Common myeloid progenitor, CD34-positive (primary cell): ENCODE measurements around the gene EIF4EBP2. TPM values are rescaled to one million over a fixed set of nuclear protein-coding genes. Genes with fewer than 3 reads are reported as not detected.

ENCODE experiments used
- CTCF ChIA-PET: fragments of 350-600 bp; sonication (Branson Sonifier 250); formaldehyde crosslinking; loops from one replicate; lab custom pipeline; 2021; ENCODE audit warnings: antibody characterized with exemption; lab: Charles Lee
- POLR2A ChIA-PET: fragments of 350-600 bp; sonication (Branson Sonifier 250); formaldehyde crosslinking; loops from one replicate; lab custom pipeline; 2021; ENCODE audit warnings: antibody characterized with exemption; lab: Charles Lee
- DNase-seq, 3 donors: peaks; one replicate each; pipeline versions ENCODE4 v3.0.0 to v3.0.0-alpha.2; 2013
- H3K27ac ChIP-seq, 2 experiments: 1 replicate in 1 of 2; 2 replicates in 1 of 2; pipeline ENCODE4 v1.7.0; 2013; ENCODE audit warnings: inconsistent platforms in 2 of 2, low read length in 2 of 2, mild to moderate bottlenecking in 2 of 2, low read depth in 1 of 2, moderate library complexity in 1 of 2; ENCODE audit not compliant: severe bottlenecking in 2 of 2, insufficient read depth in 1 of 2, poor library complexity in 1 of 2
- H3K27me3 ChIP-seq, 5 experiments: replicated peaks in 2 of 5; 1 replicate in 3 of 5; 2 replicates in 2 of 5; pipeline versions ENCODE4 v1.6.1 to v1.7.0; 2013; ENCODE audit warnings: low read length in 4 of 5, mild to moderate bottlenecking in 2 of 5, moderate library complexity in 2 of 5, inconsistent platforms in 1 of 5; ENCODE audit not compliant: insufficient read depth in 5 of 5, control insufficient read depth in 4 of 5
- H3K36me3 ChIP-seq, 4 experiments: 1 replicate in 2 of 4; 2 replicates in 2 of 4; pipeline versions ENCODE4 v1.6.1 to v1.7.0; 2013; ENCODE audit warnings: low read length in 3 of 4, control low read depth in 1 of 4, mild to moderate bottlenecking in 1 of 4; ENCODE audit not compliant: control insufficient read depth in 4 of 4, insufficient read depth in 4 of 4
- H3K4me1 ChIP-seq, 4 experiments: 1 replicate in 3 of 4; 2 replicates in 1 of 4; pipeline versions ENCODE4 v1.6.1 to v1.7.1; 2013; ENCODE audit warnings: low read length in 3 of 4, mild to moderate bottlenecking in 3 of 4, control low read depth in 1 of 4, inconsistent platforms in 1 of 4, moderate library complexity in 1 of 4; ENCODE audit not compliant: control insufficient read depth in 4 of 4, insufficient read depth in 4 of 4; ENCODE audit errors: control extremely low read depth in 1 of 4
- H3K4me3 ChIP-seq, 7 experiments: 1 replicate in 4 of 7; 2 replicates in 3 of 7; pipeline versions ENCODE4 v1.5.1 to v1.7.0; 2013; ENCODE audit warnings: mild to moderate bottlenecking in 7 of 7, low read length in 6 of 7, moderate library complexity in 6 of 7, inconsistent platforms in 2 of 7, low read depth in 2 of 7, control low read depth in 1 of 7; ENCODE audit not compliant: insufficient read depth in 4 of 7, control insufficient read depth in 1 of 7; ENCODE audit errors: extremely low read depth in 1 of 7
- H3K9me3 ChIP-seq, 5 experiments: 1 replicate in 4 of 5; 2 replicates in 1 of 5; pipeline versions ENCODE4 v1.6.1 to v1.7.1; 2013; ENCODE audit warnings: low read length in 4 of 5, mild to moderate bottlenecking in 2 of 5, inconsistent platforms in 1 of 5, low read depth in 1 of 5, moderate library complexity in 1 of 5; ENCODE audit not compliant: control insufficient read depth in 4 of 5, insufficient read depth in 2 of 5; ENCODE audit errors: control extremely low read depth in 1 of 5
- WGBS: methylation state at CpG from one replicate; pipeline ENCODE4 v1.1.5; 2013; ENCODE audit not compliant: insufficient coverage; 5-methylcytosine and 5-hydroxymethylcytosine counted together
- polyA plus RNA-seq: library from polyadenylated mRNA; unstranded; fragments of 120-200 nt; gene quantifications from one replicate; pipeline ENCODE4 v1.2.1, GENCODE V29; 2013

EIF4EBP2 gene
- polyA plus RNA-seq, result 33.8 TPM

DNA sequence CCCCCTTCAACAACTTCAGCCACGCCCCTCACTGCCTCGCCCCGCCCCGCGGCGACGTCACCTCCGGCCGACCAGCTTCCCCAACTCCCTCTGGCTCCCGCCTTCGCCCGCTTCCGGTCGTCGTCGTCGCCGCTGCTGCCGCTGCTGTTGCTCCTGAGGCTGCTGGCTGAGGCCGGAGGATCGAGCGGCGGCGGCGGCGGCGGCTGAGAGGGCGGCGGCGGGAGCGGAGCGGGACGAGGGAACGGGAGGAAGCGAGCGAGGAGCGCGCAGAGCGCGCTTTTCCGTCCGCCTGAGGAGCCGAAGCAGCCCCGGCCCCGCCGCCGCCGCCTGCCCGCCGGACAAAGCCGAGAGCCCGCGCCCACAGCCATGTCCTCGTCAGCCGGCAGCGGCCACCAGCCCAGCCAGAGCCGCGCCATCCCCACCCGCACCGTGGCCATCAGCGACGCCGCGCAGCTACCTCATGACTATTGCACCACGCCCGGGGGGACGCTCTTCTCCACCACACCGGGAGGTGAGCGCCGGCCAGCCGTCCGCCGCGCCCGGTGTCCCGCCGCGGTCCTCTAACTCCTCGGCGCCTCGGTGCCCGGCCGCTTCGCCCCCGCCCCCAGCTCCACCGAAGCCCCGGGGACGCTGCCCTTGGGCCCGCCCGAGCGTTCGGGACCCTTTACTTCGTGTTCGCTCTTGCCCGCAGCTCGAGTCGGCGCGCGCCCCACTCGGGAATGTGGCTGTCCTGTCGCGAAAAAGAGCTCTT is at the start of gene EIF4EBP2:
Gene EIF4EBP2, plus strand, starts transcription at position 110 of the 751 bp plus-strand sequence. Its CDS starts 257 bp downstream, at position 367.
- DNase-seq, result peak; percentile 94 to 95 (median 94)

GRCh38 chr10:70354556-70354955 is 49.4 kb upstream of the EIF4EBP2 start:
- no peak overlapping the region for H3K27ac ChIP-seq
- H3K27me3 ChIP-seq, result peaks cover 0 to 8% (median 0%) of the 10 kb centered on the region in 5 experiments
- H3K4me3 ChIP-seq, result no peak overlapping the region
- H3K36me3 ChIP-seq, result no peaks in the 10 kb centered on the region
- peaks cover 0 to 19% (median 8%) of the 10 kb centered on the region in 4 experiments for H3K4me1 ChIP-seq
- H3K9me3 ChIP-seq, result no peaks in the 10 kb centered on the region
- ChIA-PET CTCF (interaction anchor here (1.5 to 11.1 kb wide), 7 partner anchors 8 to 133 kb away, joined by 3 to 72 read pairs (median 5); no protein-coding TSS in a partner anchor), POLR2A (no interaction called here)
- DNase-seq, result no peak
- WGBS, result 92% methylated on average over 5 of the region's 5 CpGs

More for the DNA sequence above, at the start of gene EIF4EBP2:
- WGBS, result 0% methylated on average over 84 of the region's 103 CpGs
- ChIA-PET POLR2A (interaction anchor here (0.6 to 1.2 kb wide), 4 partner anchors 19 to 432 kb away, joined by 3 to 5 read pairs (median 4); no protein-coding TSS in a partner anchor), CTCF (interaction anchor here (0.9 to 2.5 kb wide), 11 partner anchors 9 to 57 kb away, joined by 3 to 9 read pairs (median 4); no protein-coding TSS in a partner anchor)
- Histone ChIP-seq H3K4me1 (peaks cover 20 to 27% (median 23%) of the 10 kb centered on the region in 4 experiments), H3K9me3 (no peaks in the 10 kb centered on the region), H3K27me3 (no peaks in the 10 kb centered on the region), H3K27ac (peak within 1 kb of the TSS; percentile 19 to 72), H3K4me3 (peak within 1 kb of the TSS; percentile 75 to 92 (median 86)), H3K36me3 (peaks cover 0 to 3% (median 1%) of the 10 kb centered on the region in 4 experiments)

GRCh38 chr10:70355051-70356021 is 48.6 kb upstream of the EIF4EBP2 start:
- Histone ChIP-seq H3K4me3 (peak overlapping the region in 3 of 7 experiments; percentile 22 to 71 (median 42)), H3K27me3 (peaks cover 0 to 5% (median 0%) of the 10 kb centered on the region in 5 experiments), H3K27ac (no peak overlapping the region), H3K9me3 (no peaks in the 10 kb centered on the region), H3K4me1 (peaks cover 0 to 19% (median 8%) of the 10 kb centered on the region in 4 experiments), H3K36me3 (no peaks in the 10 kb centered on the region)
- ChIA-PET CTCF (interaction anchor here (1.0 to 11.1 kb wide), 10 partner anchors 8 to 134 kb away, joined by 3 to 72 read pairs (median 5); no protein-coding TSS in a partner anchor), POLR2A (interaction anchor here (0.5 kb wide), 1 partner anchor 110 kb away, joined by 3 read pairs; no protein-coding TSS in a partner anchor)
- DNase-seq, result peak; percentile 34 to 68 (median 66)
- 78% methylated on average over 12 of the region's 21 CpGs for WGBS

DNA sequence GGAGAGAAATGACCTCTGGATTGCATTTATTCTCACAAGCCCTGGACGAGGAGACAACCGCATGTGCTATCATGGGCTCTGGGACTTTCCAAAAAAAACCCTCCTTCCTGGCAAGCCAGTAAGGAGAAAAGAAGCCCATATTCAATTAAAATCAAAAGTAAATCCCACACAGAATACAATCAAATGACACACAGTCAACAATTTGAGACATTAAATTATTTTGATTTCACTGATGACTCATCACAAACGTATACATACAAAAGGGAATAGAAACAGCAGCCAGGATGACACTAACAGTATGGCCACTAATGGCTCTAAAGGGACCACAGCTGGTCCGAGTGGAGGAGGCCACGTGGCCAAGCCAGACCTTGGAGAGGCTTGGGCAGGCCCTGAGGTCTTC is 46.4 kb upstream of the EIF4EBP2 start:
- WGBS, result 70% methylated on average over 5 of the region's 5 CpGs
- POLR2A ChIA-PET, result no interaction called here
- no peak overlapping the region for H3K27ac ChIP-seq

GRCh38 chr10:70358446-70358845 is 45.5 kb upstream of the EIF4EBP2 start:
- DNase-seq, result no peak
- no peaks in the 10 kb centered on the region for H3K36me3 ChIP-seq
- WGBS, result 74% methylated on average over 5 of the region's 5 CpGs
- peaks cover 0 to 5% (median 0%) of the 10 kb centered on the region in 5 experiments for H3K27me3 ChIP-seq
- ChIA-PET POLR2A (no interaction called here), CTCF (interaction anchor here (1.2 to 11.5 kb wide), 2 partner anchors 93 to 136 kb away, joined by 4 to 244 read pairs; no protein-coding TSS in a partner anchor)
- H3K9me3 ChIP-seq, result no peaks in the 10 kb centered on the region
- H3K4me1 ChIP-seq, result peaks cover 0 to 12% (median 8%) of the 10 kb centered on the region in 4 experiments
- no peak overlapping the region for H3K4me3 ChIP-seq
- no peak overlapping the region for H3K27ac ChIP-seq

More for the DNA sequence above, 46.4 kb upstream of the EIF4EBP2 start:
- Histone ChIP-seq H3K27me3 (peaks cover 0 to 7% (median 0%) of the 10 kb centered on the region in 5 experiments), H3K36me3 (no peaks in the 10 kb centered on the region), H3K4me1 (peaks cover 0 to 15% (median 8%) of the 10 kb centered on the region in 4 experiments), H3K4me3 (no peak overlapping the region), H3K9me3 (no peaks in the 10 kb centered on the region)
- DNase-seq, result peak in 2 of 3 donors; percentile 15 to 20
- CTCF ChIA-PET, result no interaction called here

DNA sequence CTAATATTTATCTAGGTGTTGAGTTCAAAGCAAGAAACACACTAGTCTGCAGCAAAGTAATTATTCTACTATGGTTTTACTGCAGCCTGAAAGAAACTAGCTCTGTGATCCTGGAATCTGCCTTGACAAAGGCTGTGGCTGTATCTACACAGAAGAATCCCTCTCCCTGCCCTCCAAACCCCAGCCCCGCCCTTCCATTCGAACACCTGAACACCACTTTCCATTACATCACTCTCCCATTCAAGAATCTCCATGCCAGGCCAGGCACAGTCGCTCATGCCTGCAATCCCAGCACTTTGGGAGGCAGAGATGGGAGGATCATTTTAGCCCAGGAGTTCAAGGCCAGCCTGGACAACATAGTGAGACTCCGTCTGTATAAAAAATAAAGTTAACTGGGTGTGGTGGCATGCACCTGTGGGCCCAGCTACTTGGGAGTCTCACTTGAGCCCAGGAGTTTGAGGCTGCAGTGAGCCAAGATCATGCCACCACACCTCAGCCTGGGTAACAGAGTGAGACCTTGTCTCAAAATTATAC is 44.9 kb upstream of the EIF4EBP2 start:
- peaks cover 0 to 16% (median 10%) of the 10 kb centered on the region in 4 experiments for H3K4me1 ChIP-seq
- ChIA-PET POLR2A (no interaction called here), CTCF (interaction anchor here (0.9 to 11.5 kb wide), 3 partner anchors 17 to 137 kb away, joined by 3 to 244 read pairs (median 4); no protein-coding TSS in a partner anchor)
- no peaks in the 10 kb centered on the region for H3K9me3 ChIP-seq
- H3K4me3 ChIP-seq, result no peak overlapping the region
- peaks cover 0 to 5% (median 0%) of the 10 kb centered on the region in 5 experiments for H3K27me3 ChIP-seq
- H3K27ac ChIP-seq, result no peak overlapping the region
- H3K36me3 ChIP-seq, result no peaks in the 10 kb centered on the region
- no peak for DNase-seq
- 95% methylated on average over 4 of the region's 4 CpGs for WGBS
